Endothelial cell of umbilical vein (primary cell): ENCODE measurements around the gene NPM3.

ENCODE experiments used
- CTCF ChIP-seq, 2 donors: IDR thresholded peaks; 1 replicate in 1 of 2; 2 replicates in 1 of 2; pipeline ENCODE4 v1.5.1; 2011; ENCODE audit warnings: low read length in 2 of 2, mild to moderate bottlenecking in 2 of 2, moderate library complexity in 2 of 2, control low read depth in 1 of 2, inconsistent platforms in 1 of 2, low read depth in 1 of 2; ENCODE audit not compliant: insufficient read depth in 1 of 2; ENCODE audit errors: extremely low read depth in 1 of 2
- EZH2 ChIP-seq: IDR thresholded peaks from 2 replicates; pipeline ENCODE4 v1.6.1; 2012; ENCODE audit warnings: borderline replicate concordance, low read depth, mild to moderate bottlenecking, moderate library complexity, low read length, inconsistent platforms; ENCODE audit not compliant: severe bottlenecking
- FOS ChIP-seq: IDR thresholded peaks from 2 replicates; pipeline ENCODE4 v1.6.1; 2011; ENCODE audit warnings: mild to moderate bottlenecking, low read length, moderate library complexity, borderline replicate concordance; ENCODE audit not compliant: insufficient read depth
- GATA2 ChIP-seq: IDR thresholded peaks from 2 replicates; pipeline ENCODE4 v1.7.0; 2011; ENCODE audit warnings: low read depth, mild to moderate bottlenecking, moderate library complexity, mixed read lengths, low read length; ENCODE audit not compliant: insufficient read length, insufficient read depth
- MAX ChIP-seq: IDR thresholded peaks from 2 replicates; pipeline ENCODE4 v1.6.1; 2011; ENCODE audit not compliant: insufficient read depth, insufficient read length
- MYC ChIP-seq: IDR thresholded peaks from one replicate; pipeline ENCODE4 v1.6.1; 2011; ENCODE audit warnings: mild to moderate bottlenecking, low read depth, low read length
- POLR2A ChIP-seq: IDR thresholded peaks from 2 replicates; pipeline ENCODE4 v1.6.1; 2012; ENCODE audit warnings: low read depth, mild to moderate bottlenecking, control low read depth, low read length
- POLR2AphosphoS5 ChIP-seq: IDR thresholded peaks from 2 replicates; pipeline ENCODE4 v1.6.1; 2012; ENCODE audit warnings: low read depth, mild to moderate bottlenecking, control low read depth, low read length, moderate library complexity; ENCODE audit not compliant: insufficient read depth

- no peak for TF ChIP-seq CTCF (IDR thresholded peaks at IDR 0.05; ENCODE audit: extremely low read depth in 1 of 2, insufficient read depth in 1 of 2, low read depth in 1 of 2, low read length in 2 of 2)
- no peak for TF ChIP-seq POLR2AphosphoS5
- no peak for TF ChIP-seq POLR2A
- TF ChIP-seq MAX, result no peak
- TF ChIP-seq EZH2, result no peak
- TF ChIP-seq FOS, result no peak
- TF ChIP-seq MYC, result no peak
- TF ChIP-seq GATA2, result no peak
Measured at GRCh38 chr10:101780187-101780817, 2.9 kb downstream of the NPM3 start.
